Measurements from ENCODE around the gene CHCHD2.
"Not testable (repeated sequence)": the region's sequence is repeated elsewhere in the genome, so short reads cannot be mapped to it uniquely, and the experiment has no call there.

CHCHD2 gene

DNA sequence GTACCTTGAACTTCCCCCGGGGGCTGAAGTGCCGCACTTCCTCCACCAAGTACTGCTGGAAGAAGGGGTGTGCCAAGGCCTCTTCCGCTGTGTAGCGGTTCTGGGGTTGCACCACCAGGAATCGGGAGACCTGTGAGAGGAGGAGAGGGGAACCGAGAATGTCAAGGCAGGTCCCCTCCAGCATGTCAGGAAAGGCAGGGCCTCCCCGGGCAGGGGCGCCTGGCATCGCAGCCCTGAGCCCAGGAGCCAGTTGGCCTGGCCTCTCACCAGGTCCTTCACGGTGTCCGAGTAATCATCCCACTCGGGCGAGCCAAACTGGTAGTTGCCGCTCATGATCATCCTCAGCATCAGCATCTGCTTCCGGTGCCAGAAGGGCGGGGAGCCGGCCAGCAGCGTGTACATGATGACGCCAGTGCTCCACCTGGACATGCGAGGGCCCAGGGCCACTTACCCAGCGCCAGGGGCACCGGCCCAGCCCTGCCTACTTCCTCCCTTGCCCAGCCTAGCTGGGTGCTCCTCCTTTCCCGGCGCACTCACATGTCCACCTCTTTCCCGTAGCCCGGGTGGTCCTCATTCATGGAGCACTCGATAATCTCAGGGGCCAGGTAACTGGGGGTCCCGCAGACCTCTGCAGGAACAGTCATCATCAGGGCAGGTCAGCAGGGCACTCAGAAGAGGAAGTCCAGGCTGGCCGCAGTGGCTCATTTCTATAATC lies 24.5 kb downstream of the CHCHD2 start:
- DNase-seq = no peak

DNA sequence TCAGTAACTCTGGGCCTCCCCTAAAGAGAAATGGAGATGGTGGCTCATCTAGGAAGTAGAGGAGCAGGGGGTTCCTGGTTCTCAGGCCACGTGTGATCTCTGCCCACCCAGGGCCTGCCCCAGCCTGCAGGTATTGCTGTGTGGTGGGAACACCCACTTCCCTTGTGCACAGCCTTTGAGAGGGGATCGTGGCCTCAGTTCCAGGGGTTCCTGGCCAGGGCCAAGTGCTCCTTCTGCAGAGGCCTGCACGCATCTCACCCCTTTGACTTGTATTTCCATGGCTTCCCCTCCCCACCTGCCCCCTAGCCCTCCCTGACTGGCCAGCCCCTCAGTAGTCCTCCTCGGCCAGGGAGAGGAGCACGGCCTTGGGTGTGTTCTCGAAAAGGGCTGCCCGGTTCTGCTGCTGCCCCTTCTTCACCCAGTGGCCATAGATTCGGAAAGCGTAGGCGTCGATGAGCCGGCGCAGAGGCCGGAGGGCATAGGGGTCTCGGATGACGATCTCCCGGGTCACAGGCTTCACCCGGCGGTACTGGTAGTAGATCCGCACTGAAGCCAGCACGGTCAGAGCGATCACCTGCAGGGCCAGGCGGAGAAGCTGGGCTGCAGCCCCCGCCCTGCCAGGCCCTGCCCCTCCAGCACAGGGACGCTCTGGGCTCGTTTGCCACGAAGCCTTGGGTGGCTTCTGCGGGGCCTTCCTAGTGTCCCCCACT lies 25.4 kb downstream of the CHCHD2 start:
- DNase-seq = not testable (repeated sequence)

DNA sequence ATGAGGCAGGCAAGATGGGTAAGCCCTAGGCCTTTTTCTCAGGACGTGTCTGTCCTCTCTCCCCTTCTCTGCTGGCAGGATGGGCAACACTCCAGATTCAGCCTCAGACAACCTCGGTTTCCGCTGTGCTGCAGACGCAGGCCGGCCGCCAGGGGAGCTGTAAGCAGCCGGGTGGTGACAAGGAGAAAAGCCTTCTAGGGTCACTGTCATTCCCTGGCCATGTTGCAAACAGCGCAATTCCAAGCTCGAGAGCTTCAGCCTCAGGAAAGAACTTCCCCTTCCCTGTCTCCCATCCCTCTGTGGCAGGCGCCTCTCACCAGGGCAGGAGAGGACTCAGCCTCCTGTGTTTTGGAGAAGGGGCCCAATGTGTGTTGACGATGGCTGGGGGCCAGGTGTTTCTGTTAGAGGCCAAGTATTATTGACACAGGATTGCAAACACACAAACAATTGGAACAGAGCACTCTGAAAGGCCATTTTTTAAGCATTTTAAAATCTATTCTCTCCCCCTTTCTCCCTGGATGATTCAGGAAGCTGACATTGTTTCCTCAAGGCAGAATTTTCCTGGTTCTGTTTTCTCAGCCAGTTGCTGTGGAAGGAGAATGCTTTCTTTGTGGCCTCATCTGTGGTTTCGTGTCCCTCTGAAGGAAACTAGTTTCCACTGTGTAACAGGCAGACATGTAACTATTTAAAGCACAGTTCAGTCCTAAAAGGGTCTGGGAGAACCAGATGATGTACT lies 26.7 kb downstream of the CHCHD2 start:
- no peak for DNase-seq

DNA sequence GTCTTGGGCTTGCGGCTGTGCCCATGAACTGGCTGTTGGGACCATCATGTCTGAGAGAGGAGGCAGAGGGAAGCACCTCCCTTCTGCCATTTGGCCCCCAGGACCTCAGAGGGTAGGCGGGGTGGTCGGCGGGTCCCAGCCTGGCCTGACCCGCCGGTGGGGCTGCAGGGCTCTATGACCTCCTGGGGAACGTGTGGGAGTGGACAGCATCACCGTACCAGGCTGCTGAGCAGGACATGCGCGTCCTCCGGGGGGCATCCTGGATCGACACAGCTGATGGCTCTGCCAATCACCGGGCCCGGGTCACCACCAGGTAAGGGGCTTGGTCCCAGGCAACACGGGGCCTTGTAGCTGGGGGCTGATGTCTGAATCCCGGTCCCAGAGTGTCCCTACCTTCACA lies 28.1 kb downstream of the CHCHD2 start:
- no peak for DNase-seq

DNA sequence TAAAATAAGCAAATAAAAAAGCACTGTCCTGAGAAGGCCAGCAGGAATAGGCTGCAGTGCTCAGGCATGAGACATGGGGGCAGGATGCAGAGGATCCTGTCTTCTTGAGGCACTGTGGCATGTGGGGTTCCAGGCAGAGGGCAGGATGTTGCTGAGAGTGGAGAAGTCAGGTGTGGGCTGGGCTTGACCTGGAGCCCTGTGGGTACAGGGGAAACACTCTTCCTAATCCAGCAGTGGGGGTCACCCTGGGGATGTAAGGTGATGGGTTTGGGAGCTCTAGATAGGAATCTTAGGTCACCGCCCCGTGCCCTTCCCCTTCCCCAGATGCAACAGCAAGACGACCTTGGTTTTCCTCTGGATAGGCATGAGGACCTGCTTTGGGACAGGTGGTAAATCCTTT lies 28.6 kb downstream of the CHCHD2 start:
- DNase-seq = no peak

DNA sequence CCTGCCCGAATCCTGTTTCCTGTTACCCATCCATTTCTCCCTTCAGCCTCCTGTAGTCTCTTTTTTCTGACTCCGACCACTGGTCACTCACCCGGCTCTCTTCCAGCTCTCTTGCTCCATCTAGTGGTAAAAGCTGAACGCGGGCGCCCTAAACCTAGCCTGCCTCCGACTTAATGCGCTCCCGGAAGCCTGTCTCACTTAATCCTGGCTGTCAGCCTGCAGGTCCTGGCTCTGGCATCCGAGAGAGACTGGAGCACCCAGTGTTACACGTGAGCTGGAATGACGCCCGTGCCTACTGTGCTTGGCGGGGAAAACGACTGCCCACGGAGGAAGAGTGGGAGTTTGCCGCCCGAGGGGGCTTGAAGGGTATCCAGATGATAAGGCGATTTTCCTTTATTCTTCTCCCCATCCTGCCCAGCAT lies 31.9 kb downstream of the CHCHD2 start:
- DNase-seq = peak; percentile 55

DNA sequence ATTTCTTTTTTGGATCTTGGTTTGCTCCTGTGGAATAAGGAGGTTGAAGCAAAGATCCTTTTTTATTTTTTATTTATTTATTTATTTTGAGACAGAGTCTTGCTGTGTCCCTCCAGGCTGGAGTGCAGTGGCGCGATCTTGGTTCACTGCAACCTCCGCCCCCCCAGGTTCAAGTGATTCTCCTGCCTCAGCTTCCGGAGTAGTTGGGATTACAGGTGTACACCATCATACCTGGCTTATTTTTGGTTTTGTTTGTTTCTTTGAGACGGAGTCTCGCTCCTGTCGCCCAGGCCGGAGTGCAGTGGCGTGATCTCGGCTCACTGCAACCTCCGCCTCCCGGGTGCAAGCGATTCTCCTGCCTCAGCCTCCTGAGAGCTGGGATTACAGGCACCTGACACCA lies 39.9 kb downstream of the CHCHD2 start:
- DNase-seq = not testable (repeated sequence)

DNA sequence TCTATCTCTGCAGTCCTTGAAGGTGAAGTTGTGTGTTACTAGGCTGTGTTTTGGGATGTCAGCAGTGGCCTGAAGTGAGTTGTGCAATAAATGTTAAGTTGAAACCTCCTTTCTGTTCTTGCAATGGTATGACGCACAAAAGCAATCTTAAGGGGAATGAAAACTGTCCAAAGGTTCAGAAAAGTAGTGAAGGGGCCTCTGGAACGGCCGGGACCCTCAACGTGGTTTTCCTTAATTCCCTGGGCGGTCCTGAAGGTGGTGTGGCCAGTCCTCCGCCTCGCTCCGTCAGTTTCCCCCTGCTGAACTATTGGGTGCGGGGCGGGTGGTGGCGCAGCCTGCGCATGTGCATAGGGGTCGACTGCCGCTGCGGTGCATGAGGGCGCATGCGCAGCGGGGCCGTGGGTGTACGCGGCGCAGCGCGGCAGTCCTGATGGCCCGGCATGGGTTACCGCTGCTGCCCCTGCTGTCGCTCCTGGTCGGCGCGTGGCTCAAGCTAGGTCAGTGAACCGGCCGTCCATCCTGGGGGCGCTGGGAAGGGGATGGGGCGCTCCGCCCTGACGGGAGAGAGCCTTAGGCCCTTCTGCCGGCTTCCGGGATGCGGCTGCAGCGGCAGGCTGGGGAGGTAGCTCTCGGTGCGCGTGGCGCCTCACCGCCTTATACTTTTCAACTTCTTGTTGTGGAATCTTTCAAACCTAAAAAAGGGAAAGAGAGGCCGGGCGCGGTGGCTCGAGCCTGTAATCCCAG lies 42.2 kb downstream of the CHCHD2 start, which contains the start of gene SUMF2:
SUMF2 (plus strand) TSS at position 405 of the 744 bp plus-strand sequence; CDS start at position 431, 26 bp downstream.
- peak; percentile 91 for DNase-seq

DNA sequence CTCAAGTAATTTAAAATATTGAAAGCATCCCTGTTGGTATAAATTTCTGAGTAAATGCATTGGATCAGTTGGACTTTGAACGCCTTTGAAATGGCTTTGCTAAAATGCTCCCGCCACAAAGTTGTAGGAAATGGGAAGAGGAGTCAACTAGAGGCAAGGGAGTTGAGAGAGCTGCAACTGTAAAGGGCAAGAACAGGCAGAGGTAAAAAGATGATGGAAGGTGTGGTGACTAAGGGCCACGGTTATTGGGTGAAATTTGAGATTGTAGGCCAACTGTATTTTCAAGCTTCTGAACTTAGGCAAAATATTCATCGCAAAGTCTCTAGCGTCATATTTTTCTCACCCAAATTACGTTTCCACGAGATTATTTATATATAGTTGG lies 42.8 kb downstream of the CHCHD2 start:
- DNase-seq = no peak

DNA sequence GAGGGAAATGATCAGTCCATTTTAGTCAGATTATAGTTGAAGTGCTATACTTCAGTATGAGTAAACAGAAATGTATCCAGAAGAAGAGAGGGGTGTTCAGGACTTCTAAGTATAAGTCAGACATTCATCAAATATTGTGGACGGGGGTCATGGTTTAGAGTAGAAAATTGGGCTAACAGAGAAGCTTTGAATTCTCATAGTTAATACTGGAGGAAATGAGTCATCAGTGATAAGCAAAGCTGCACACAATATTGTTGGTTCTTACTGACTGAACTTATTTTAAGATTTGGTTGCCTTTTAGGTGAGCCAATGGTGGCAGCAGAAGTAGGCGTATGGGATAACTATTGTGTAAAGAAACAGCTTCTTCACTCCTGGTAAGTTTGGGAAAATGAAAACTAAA lies 43.9 kb downstream of the CHCHD2 start:
- DNase-seq = no peak

DNA sequence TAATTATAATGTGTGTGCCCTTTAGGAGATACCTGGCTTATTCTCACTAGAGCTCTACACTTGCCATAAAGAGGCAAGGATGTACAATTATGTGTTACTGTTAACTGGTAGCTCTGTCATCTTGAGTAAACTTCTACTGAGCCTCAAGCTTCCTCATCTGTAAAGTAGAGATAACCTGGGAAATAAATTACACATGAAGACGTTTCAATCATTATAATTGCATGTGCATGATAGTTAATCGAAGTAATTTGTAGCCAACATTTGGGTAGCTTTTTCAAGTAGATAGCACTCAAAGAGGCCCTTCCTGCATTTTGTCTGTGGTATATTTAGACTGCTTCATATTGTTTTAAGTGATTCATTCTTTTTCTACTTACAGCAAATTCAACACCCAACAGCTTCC lies 52.3 kb downstream of the CHCHD2 start:
- no peak for DNase-seq

DNA sequence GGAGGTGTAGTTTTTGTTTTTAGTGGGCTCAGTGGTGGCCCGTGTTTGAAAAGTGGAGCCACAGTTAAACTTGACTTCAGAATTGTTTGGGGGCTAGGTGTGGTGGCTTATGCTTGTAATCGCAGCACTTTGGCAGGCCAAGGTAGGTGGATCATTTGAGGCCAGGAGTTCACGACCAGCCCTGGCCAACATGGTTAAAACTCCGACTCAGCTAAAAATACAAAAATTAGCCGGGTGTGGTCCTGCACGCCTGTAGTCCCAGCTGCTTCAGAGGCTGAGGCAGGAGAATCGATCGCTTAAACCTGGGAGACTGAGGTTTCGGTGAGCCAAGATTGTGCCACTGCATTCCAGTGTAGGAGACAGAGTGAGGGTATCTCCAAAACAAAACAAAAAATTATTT lies 52.9 kb downstream of the CHCHD2 start:
- no peak for DNase-seq
